ENCODE measurements around the gene TOX3. TPM values are rescaled to one million over a fixed set of nuclear protein-coding genes. Genes with fewer than 3 reads are reported as not detected.

Gene TOX3
- total RNA-seq, 4 donors from 2014 or later = 10.9 to 32.6 (median 28.0) TPM

GRCh38 chr16:52480237-52480636 is 66.7 kb downstream of the TOX3 start:
- Histone ChIP-seq H3K4me1 (peaks cover 0 to 13% (median 0%) of the 10 kb centered on the region in 4 donors), H3K36me3 (no peaks in the 10 kb centered on the region), H3K4me3 (no peak overlapping the region), H3K27me3 (no peaks in the 10 kb centered on the region), H3K9me3 (no peaks in the 10 kb centered on the region), H3K27ac (no peak overlapping the region)
- intact Hi-C loops (cut with DNase I; ENCODE audit: low total_unique reads) (no loop called here), in situ Hi-C loops (cut with MboI; ENCODE audit: low pct_ligation_motif_present in 1 of 4, low pct_unique_long_range_greater_than_20kb in 1 of 4, low sequenced_read_pairs in 3 of 4) (no loop called here)
- no peak for DNase-seq
- WGBS, 2 donors (ENCODE audit: low coverage in 1 of 2) = 51 to 60% methylated on average over 3 of the region's 3 CpGs
- TF ChIP-seq EP300 (IDR thresholded peaks at IDR 0.05; ENCODE audit: low read depth) (no peak), CTCF (IDR thresholded peaks at IDR 0.05) (no peak), POLR2AphosphoS5 (IDR thresholded peaks at IDR 0.05) (no peak), POLR2A (IDR thresholded peaks at IDR 0.05) (no peak)

GRCh38 chr16:52476111-52476510 is 70.8 kb downstream of the TOX3 start:
- 67 to 82% methylated on average over 2 of the region's 2 CpGs for WGBS, 2 donors (ENCODE audit: low coverage in 1 of 2)
- no peaks in the 10 kb centered on the region for H3K27me3 ChIP-seq
- in situ Hi-C loops (cut with MboI; ENCODE audit: low pct_ligation_motif_present in 1 of 4, low pct_unique_long_range_greater_than_20kb in 1 of 4, low sequenced_read_pairs in 3 of 4) = no loop called here
- no peaks in the 10 kb centered on the region for H3K9me3 ChIP-seq
- no peak overlapping the region for H3K27ac ChIP-seq
- H3K4me1 ChIP-seq = peaks cover 0 to 5% (median 0%) of the 10 kb centered on the region in 4 donors
- H3K36me3 ChIP-seq = no peaks in the 10 kb centered on the region
- no peak overlapping the region for H3K4me3 ChIP-seq
- intact Hi-C loops (cut with DNase I; ENCODE audit: low total_unique reads) = no loop called here
- no peak for TF ChIP-seq POLR2AphosphoS5 (IDR thresholded peaks at IDR 0.05)
- no peak for TF ChIP-seq POLR2A (IDR thresholded peaks at IDR 0.05)
- no peak for TF ChIP-seq CTCF (IDR thresholded peaks at IDR 0.05)
- TF ChIP-seq EP300 (IDR thresholded peaks at IDR 0.05; ENCODE audit: low read depth) = no peak
- DNase-seq = no peak

- Histone ChIP-seq H3K4me3 (no peak overlapping the region), H3K4me1 (no peaks in the 10 kb centered on the region), H3K9me3 (no peaks in the 10 kb centered on the region), H3K36me3 (no peaks in the 10 kb centered on the region), H3K27ac (no peak overlapping the region), H3K27me3 (no peaks in the 10 kb centered on the region)
- intact Hi-C loops (cut with DNase I; ENCODE audit: low total_unique reads) = no loop called here
- TF ChIP-seq CTCF (IDR thresholded peaks at IDR 0.05) (no peak), POLR2AphosphoS5 (IDR thresholded peaks at IDR 0.05) (no peak), POLR2A (IDR thresholded peaks at IDR 0.05) (no peak), EP300 (IDR thresholded peaks at IDR 0.05; ENCODE audit: low read depth) (no peak)
- WGBS, 2 donors (ENCODE audit: low coverage in 1 of 2) = 79 to 85% methylated on average over 4 of the region's 4 CpGs
- DNase-seq = no peak
- in situ Hi-C loops (cut with MboI; ENCODE audit: low pct_ligation_motif_present in 1 of 4, low pct_unique_long_range_greater_than_20kb in 1 of 4, low sequenced_read_pairs in 3 of 4) = no loop called here
Measured at GRCh38 chr16:52474679-52475078, 72.3 kb downstream of the TOX3 start.

DNA sequence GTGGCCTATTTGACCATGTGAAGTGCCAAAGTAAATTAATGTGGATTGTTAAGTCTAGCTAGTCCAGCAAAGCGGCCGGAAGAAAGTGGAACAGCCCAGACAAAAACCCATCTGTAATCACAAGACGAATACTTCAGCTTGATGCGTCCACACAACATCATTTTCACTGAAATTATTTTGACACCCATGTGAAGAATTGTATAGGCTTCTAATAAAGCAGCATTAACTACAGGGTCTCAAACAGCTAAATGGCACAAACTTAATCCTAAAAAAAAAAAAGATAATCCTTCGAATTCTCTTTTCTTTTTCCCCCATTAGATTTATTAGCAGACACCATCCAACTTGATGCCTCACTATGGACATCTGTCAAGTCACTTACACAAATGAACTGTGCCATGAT is 73.8 kb downstream of the TOX3 start:
- no peaks in the 10 kb centered on the region for H3K4me1 ChIP-seq
- no peaks in the 10 kb centered on the region for H3K27me3 ChIP-seq
- no peak overlapping the region for H3K27ac ChIP-seq
- H3K4me3 ChIP-seq = no peak overlapping the region
- TF ChIP-seq CTCF (IDR thresholded peaks at IDR 0.05) (no peak), POLR2A (IDR thresholded peaks at IDR 0.05) (no peak), POLR2AphosphoS5 (IDR thresholded peaks at IDR 0.05) (no peak), EP300 (IDR thresholded peaks at IDR 0.05; ENCODE audit: low read depth) (no peak)
- H3K9me3 ChIP-seq = no peaks in the 10 kb centered on the region
- 87 to 89% methylated on average over 5 of the region's 5 CpGs for WGBS, 2 donors (ENCODE audit: low coverage in 1 of 2)
- in situ Hi-C loops (cut with MboI; ENCODE audit: low pct_ligation_motif_present in 1 of 4, low pct_unique_long_range_greater_than_20kb in 1 of 4, low sequenced_read_pairs in 3 of 4) (no loop called here), intact Hi-C loops (cut with DNase I; ENCODE audit: low total_unique reads) (no loop called here)
- no peak for DNase-seq
- no peaks in the 10 kb centered on the region for H3K36me3 ChIP-seq
